ENCODE measurements around the gene KIAA0753.
"Not testable (repeated sequence)": the region's sequence is repeated elsewhere in the genome, so short reads cannot be mapped to it uniquely, and the experiment has no call there.

GRCh38 chr17:6655732-6656361 is 15.3 kb upstream of the KIAA0753 start:
- TF ChIP-seq, protein P1, sequence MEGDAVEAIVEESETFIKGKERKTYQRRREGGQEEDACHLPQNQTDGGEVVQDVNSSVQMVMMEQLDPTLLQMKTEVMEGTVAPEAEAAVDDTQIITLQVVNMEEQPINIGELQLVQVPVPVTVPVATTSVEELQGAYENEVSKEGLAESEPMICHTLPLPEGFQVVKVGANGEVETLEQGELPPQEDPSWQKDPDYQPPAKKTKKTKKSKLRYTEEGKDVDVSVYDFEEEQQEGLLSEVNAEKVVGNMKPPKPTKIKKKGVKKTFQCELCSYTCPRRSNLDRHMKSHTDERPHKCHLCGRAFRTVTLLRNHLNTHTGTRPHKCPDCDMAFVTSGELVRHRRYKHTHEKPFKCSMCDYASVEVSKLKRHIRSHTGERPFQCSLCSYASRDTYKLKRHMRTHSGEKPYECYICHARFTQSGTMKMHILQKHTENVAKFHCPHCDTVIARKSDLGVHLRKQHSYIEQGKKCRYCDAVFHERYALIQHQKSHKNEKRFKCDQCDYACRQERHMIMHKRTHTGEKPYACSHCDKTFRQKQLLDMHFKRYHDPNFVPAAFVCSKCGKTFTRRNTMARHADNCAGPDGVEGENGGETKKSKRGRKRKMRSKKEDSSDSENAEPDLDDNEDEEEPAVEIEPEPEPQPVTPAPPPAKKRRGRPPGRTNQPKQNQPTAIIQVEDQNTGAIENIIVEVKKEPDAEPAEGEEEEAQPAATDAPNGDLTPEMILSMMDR (IDR thresholded peaks at IDR 0.05) = not testable (repeated sequence)
- not testable (repeated sequence) for TF ChIP-seq POLR2A, EP300 (IDR thresholded peaks at IDR 0.05)
